ENCODE results near the gene COL8A1. TPM values are rescaled to one million over a fixed set of nuclear protein-coding genes. Genes with fewer than 3 reads are reported as not detected.

Gene COL8A1
- total and polyA plus RNA-seq, 9 of the 15 experiments (the other 6 are each of a cell fraction or from before 2014, with no cell fraction given) = 0.07 TPM; not detected in 8

GRCh38 chr3:99620976-99621375 is 17.4 kb upstream of the COL8A1 start:
- in situ Hi-C loops (cut with MboI) = no loop called here
- FAIRE-seq (no peak), ATAC-seq (no peak), DNase-seq (ENCODE audit: extremely low read depth in 1 of 4, low spot score in 3 of 4) (no peak)
- Histone ChIP-seq H3K9ac (ENCODE audit: insufficient read depth in 1 of 2, low read depth in 2 of 2, low read length in 2 of 2) (no peak overlapping the region), H3K27ac (ENCODE audit: extremely low read depth, low read depth, low read length) (no peak overlapping the region), H3K4me1 (replicated peaks in 1 of 2; ENCODE audit: control insufficient read depth in 2 of 2, insufficient read depth in 2 of 2, low read length in 2 of 2) (no peaks in the 10 kb centered on the region), H3K9me3 (replicated peaks; ENCODE audit: control insufficient read depth, insufficient read depth, low read depth, low read length) (no peaks in the 10 kb centered on the region), H3K27me3 (ENCODE audit: control insufficient read depth in 2 of 2, insufficient read depth in 2 of 2, low read length in 2 of 2) (no peaks in the 10 kb centered on the region), H3K4me2 (ENCODE audit: insufficient read depth, low read length) (no peak overlapping the region), H3K9me1 (ENCODE audit: control insufficient read depth, insufficient read depth, low read length) (no peaks in the 10 kb centered on the region), H2AFZ (ENCODE audit: low read depth, low read length) (no peak overlapping the region), H3K79me2 (ENCODE audit: control insufficient read depth, insufficient read depth, low read length) (no peaks in the 10 kb centered on the region), H3K4me3 (no peak overlapping the region), H4K20me1 (replicated peaks; ENCODE audit: control insufficient read depth, insufficient read depth, low read length) (no peaks in the 10 kb centered on the region), H3K36me3 (ENCODE audit: control insufficient read depth, insufficient read depth, low read length) (no peaks in the 10 kb centered on the region)
- TF ChIP-seq CEBPB (tag; IDR thresholded peaks at IDR 0.05) (peak; percentile 38; the same call in 1 of the 2 replicates), ZNF311 (CRISPR knock-in tag; IDR thresholded peaks at IDR 0.05) (no peak)
- BruUV-seq (replicated peaks) = no TSS peak
- intact Hi-C loops (cut with micrococcal nuclease) = no loop called here
- ChIA-PET CTCF (ENCODE audit: low intra/inter-chr PET ratio) (no interaction called here), POLR2A (interaction anchor here (0.6 kb wide), 1 partner anchor 85 kb away, joined by 3 read pairs; no protein-coding TSS in a partner anchor)
- 0% methylated on average over 2 of the region's 2 CpGs for WGBS (ENCODE audit: insufficient coverage, low coverage, missing lambda C conversion rate)

- TF ChIP-seq MIER1 (IDR thresholded peaks at IDR 0.05; ENCODE audit: low read depth) = no peak
- no peak for TF ChIP-seq ZNF143 (CRISPR knock-in tag; IDR thresholded peaks at IDR 0.05)
- H4K20me1 ChIP-seq (replicated peaks; ENCODE audit: control insufficient read depth, insufficient read depth, low read length) = no peaks in the 10 kb centered on the region
- H3K27ac ChIP-seq (ENCODE audit: extremely low read depth, low read depth, low read length) = no peak overlapping the region
- no peak overlapping the region for H2AFZ ChIP-seq (ENCODE audit: low read depth, low read length)
- no peaks in the 10 kb centered on the region for H3K36me3 ChIP-seq (ENCODE audit: control insufficient read depth, insufficient read depth, low read length)
- H3K4me3 ChIP-seq = no peak overlapping the region
- CTCF ChIA-PET (ENCODE audit: low intra/inter-chr PET ratio) = no interaction called here
- H3K9ac ChIP-seq (ENCODE audit: insufficient read depth in 1 of 2, low read depth in 2 of 2, low read length in 2 of 2) = no peak overlapping the region
- H3K4me2 ChIP-seq (ENCODE audit: insufficient read depth, low read length) = no peak overlapping the region
- FAIRE-seq = no peak
- no peaks in the 10 kb centered on the region for H3K27me3 ChIP-seq (ENCODE audit: control insufficient read depth in 2 of 2, insufficient read depth in 2 of 2, low read length in 2 of 2)
- 0% methylated on average over 2 of the region's 2 CpGs for WGBS (ENCODE audit: insufficient coverage, low coverage, missing lambda C conversion rate)
- in situ Hi-C loops (cut with MboI) (no loop called here), intact Hi-C loops (cut with micrococcal nuclease) (no loop called here)
- H3K9me1 ChIP-seq (ENCODE audit: control insufficient read depth, insufficient read depth, low read length) = no peaks in the 10 kb centered on the region
- H3K9me3 ChIP-seq (replicated peaks; ENCODE audit: control insufficient read depth, insufficient read depth, low read depth, low read length) = no peaks in the 10 kb centered on the region
- POLR2A ChIA-PET = no interaction called here
- H3K79me2 ChIP-seq (ENCODE audit: control insufficient read depth, insufficient read depth, low read length) = no peaks in the 10 kb centered on the region
- no peak for ATAC-seq
- no peaks in the 10 kb centered on the region for H3K4me1 ChIP-seq (replicated peaks in 1 of 2; ENCODE audit: control insufficient read depth in 2 of 2, insufficient read depth in 2 of 2, low read length in 2 of 2)
- DNase-seq (ENCODE audit: extremely low read depth in 1 of 4, low spot score in 3 of 4) = no peak
- BruUV-seq (replicated peaks) = no TSS peak
These were observed 13.7 kb upstream of the COL8A1 start for GRCh38 chr3:99624496-99625236.
